Adrenal gland (tissue), 12 donors: ENCODE measurements around the gene RHO. TPM values are rescaled to one million over a fixed set of nuclear protein-coding genes. Genes with fewer than 3 reads are reported as not detected.
"Not testable (repeated sequence)": the region's sequence is repeated elsewhere in the genome, so short reads cannot be mapped to it uniquely, and the experiment has no call there.

Experiments used
- DNase-seq, 7 donors: peaks; one replicate each; pipeline ENCODE4 v3.0.0-alpha.2; 2019 to 2020
- H3K27ac ChIP-seq, 5 donors: fragments of 200-600 bp; sonication (generic) in 4 of 5; 1 replicate in 3 of 5; 2 replicates in 2 of 5; pipeline versions ENCODE4 v1.5.1 to v1.8.0; 2016 to 2020; ENCODE audit warnings: mild to moderate bottlenecking in 1 of 5
- H3K27me3 ChIP-seq: fragments of 200-600 bp; 2 replicates; pipeline ENCODE4 v1.8.0; 2021
- H3K36me3 ChIP-seq, 2 donors: fragments of 200-600 bp; replicated peaks in 1 of 2; 1 replicate in 1 of 2; 2 replicates in 1 of 2; pipeline versions ENCODE4 v1.5.1 to v1.8.0; 2018 to 2022
- H3K4me1 ChIP-seq, 2 donors: fragments of 200-600 bp; replicated peaks in 1 of 2; 1 replicate in 1 of 2; 2 replicates in 1 of 2; pipeline versions ENCODE4 v1.5.1 to v1.8.0; 2018 to 2021
- H3K4me3 ChIP-seq, 4 donors: fragments of 200-600 bp; sonication (generic) in 3 of 4; one replicate each; pipeline ENCODE4 v1.5.1; 2016 to 2018
- H3K9me3 ChIP-seq, 3 donors: fragments of 200-600 bp; sonication (generic) in 1 of 3; replicated peaks in 1 of 3; 1 replicate in 2 of 3; 2 replicates in 1 of 3; pipeline versions ENCODE4 v1.5.1 to v1.8.0; 2016 to 2021
- POLR2A ChIP-seq, 2 donors: fragments of 450-650 bp; IDR thresholded peaks; one replicate each; pipeline ENCODE4 v1.6.1; 2017; ENCODE audit warnings: antibody characterized with exemption in 2 of 2, mild to moderate bottlenecking in 2 of 2, moderate library complexity in 1 of 2
- WGBS, 4 donors: extraction: QIAGEN DNeasy Blood & Tissue Kit in 2 of 4; methylation state at CpG; one replicate each; pipeline versions ENCODE4 v1.1.5 to v1.1.7; 2013 to 2017; 5-methylcytosine and 5-hydroxymethylcytosine counted together
- intact Hi-C, 2 donors: fragments of 100-400 bp; cut with DNase I; formaldehyde crosslinking; loops; one replicate each; pipeline versions ENCODE4 v1.14.1 to v1.15.0; 2022 to 2023
- polyA plus RNA-seq, 3 donors: library from polyadenylated mRNA; stranded (reverse); fragments of 200-250 nt in 2 of 3; fragments of 350-450 nt in 1 of 3; fragmentation: Illumina TruSeq in 1 of 3; extraction: RNeasy Lipid Tissue Mini Kit (QIAGEN cat#74804) in 1 of 3; gene quantifications; one replicate each; pipeline ENCODE4 v1.2.3, GENCODE V29; 2013 to 2014
- total RNA-seq, 9 donors: library from RNA; depleted of rRNA in 4 of 9; stranded (reverse); fragments of >200 nt in 4 of 9; fragments of 120-200 nt in 1 of 9; fragmentation: NEBNext Ultra II Directional in 1 of 9; extraction: Animal tissue kit (Norgen Biotek cat#: 25700) in 1 of 9; gene quantifications; one replicate each; pipeline versions ENCODE4 v1.1.0 to v1.2.4, GENCODE V29; 2013 to 2023
- TF ChIP-seq, protein P1 (sequence below), 6 experiments: fragments of 450-650 bp in 4 of 6; fragments of 200-600 bp in 2 of 6; sonication (generic) in 1 of 6; IDR thresholded peaks; 1 replicate in 5 of 6; 2 replicates in 1 of 6; pipeline versions ENCODE4 v1.5.1 to v1.8.0; 2016 to 2021; ENCODE audit warnings: antibody characterized with exemption in 6 of 6, mild to moderate bottlenecking in 2 of 6, moderate library complexity in 1 of 6
- donor health status: healthy with polysubstance abuse.
- donor health status: Bipolar disorder and iron deficiency.
- donor health status: DM: yes; HTN: yes; CAD: no.
- donor health status: DM: no; HTN: no; CAD: no.
- donor health status: DM: no; HTN: no; CAD: no.
- donor health status: DM: yes; HTN: yes; CAD: no.

The RHO gene
- total and polyA plus RNA-seq, 12 donors: not detected

DNA sequence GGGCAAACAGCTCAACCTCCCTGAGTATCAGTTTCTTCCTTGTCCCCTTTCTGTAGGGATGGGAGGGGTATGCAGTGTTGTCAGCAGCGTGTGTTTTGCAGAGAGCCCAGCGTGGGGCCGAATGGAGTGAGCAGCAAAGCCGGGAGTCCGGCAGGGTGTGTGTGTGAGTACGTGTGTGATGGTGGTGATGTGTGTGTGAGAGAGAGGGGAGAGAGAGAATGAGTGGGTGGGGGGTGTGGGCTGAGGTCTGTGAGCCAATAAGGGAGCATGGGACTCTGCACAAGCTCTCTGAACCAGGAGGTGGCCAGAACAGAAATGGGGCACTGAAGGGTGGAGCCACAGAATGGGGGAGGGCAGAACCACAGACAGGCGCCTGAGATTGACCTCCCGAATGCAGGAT lies 44.6 kb upstream of the RHO start:
- TF ChIP-seq POLR2A (IDR thresholded peaks at IDR 0.05): no peak
- TF ChIP-seq, protein P1, sequence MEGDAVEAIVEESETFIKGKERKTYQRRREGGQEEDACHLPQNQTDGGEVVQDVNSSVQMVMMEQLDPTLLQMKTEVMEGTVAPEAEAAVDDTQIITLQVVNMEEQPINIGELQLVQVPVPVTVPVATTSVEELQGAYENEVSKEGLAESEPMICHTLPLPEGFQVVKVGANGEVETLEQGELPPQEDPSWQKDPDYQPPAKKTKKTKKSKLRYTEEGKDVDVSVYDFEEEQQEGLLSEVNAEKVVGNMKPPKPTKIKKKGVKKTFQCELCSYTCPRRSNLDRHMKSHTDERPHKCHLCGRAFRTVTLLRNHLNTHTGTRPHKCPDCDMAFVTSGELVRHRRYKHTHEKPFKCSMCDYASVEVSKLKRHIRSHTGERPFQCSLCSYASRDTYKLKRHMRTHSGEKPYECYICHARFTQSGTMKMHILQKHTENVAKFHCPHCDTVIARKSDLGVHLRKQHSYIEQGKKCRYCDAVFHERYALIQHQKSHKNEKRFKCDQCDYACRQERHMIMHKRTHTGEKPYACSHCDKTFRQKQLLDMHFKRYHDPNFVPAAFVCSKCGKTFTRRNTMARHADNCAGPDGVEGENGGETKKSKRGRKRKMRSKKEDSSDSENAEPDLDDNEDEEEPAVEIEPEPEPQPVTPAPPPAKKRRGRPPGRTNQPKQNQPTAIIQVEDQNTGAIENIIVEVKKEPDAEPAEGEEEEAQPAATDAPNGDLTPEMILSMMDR (IDR thresholded peaks at IDR 0.05): no peak
- Histone ChIP-seq H3K9me3 (no peaks in the 10 kb centered on the region), H3K27me3 (no peaks in the 10 kb centered on the region), H3K27ac (no peak overlapping the region), H3K4me1 (peaks cover 19 to 34% of the 10 kb centered on the region in 2 donors), H3K4me3 (no peak overlapping the region), H3K36me3 (peaks cover 0 to 18% of the 10 kb centered on the region in 2 donors)
- intact Hi-C loops: loop anchor here in 1 of 2 donors (10.0 kb wide), 1 partner anchor 341 kb away; no protein-coding TSS in a partner anchor
- 92 to 94% (median 93%) methylated on average over 8 of the region's 8 CpGs for WGBS, 4 donors
- DNase-seq: no peak

DNA sequence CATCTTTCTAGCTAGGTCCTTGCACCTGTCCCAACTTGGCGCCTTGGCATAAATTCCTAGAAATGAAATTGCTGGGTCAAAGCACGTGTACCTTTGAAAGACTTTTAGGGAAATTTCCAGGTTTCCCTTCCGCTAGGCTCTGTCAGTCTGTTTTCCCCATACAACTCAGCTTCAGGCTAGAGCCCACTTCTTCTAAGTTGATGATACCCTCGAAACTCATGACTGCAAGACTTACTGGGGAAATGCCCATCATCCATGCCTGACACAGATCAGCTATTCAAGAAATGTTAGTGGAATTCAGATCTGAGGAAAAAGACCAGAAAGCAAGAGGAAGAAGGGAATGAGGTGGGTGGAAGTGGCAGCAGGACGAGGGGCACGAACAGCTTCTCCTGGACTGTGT lies 43.3 kb upstream of the RHO start:
- not testable (repeated sequence) for H3K27me3 ChIP-seq, H3K9me3 ChIP-seq, DNase-seq, H3K4me3 ChIP-seq, H3K36me3 ChIP-seq
- peaks cover 19 to 34% of the 10 kb centered on the region in 2 donors for H3K4me1 ChIP-seq
- H3K27ac ChIP-seq: peak overlapping the region; percentile 57 to 94 (median 71)
- intact Hi-C loops: loop anchor here (5.0 to 10.0 kb wide), 2 partner anchors 122 to 340 kb away; partner anchors contain the start of gene PLXND1 (in 1 of the 2)
- WGBS, 4 donors: 80 to 85% (median 82%) methylated on average over 6 of the region's 6 CpGs

DNA sequence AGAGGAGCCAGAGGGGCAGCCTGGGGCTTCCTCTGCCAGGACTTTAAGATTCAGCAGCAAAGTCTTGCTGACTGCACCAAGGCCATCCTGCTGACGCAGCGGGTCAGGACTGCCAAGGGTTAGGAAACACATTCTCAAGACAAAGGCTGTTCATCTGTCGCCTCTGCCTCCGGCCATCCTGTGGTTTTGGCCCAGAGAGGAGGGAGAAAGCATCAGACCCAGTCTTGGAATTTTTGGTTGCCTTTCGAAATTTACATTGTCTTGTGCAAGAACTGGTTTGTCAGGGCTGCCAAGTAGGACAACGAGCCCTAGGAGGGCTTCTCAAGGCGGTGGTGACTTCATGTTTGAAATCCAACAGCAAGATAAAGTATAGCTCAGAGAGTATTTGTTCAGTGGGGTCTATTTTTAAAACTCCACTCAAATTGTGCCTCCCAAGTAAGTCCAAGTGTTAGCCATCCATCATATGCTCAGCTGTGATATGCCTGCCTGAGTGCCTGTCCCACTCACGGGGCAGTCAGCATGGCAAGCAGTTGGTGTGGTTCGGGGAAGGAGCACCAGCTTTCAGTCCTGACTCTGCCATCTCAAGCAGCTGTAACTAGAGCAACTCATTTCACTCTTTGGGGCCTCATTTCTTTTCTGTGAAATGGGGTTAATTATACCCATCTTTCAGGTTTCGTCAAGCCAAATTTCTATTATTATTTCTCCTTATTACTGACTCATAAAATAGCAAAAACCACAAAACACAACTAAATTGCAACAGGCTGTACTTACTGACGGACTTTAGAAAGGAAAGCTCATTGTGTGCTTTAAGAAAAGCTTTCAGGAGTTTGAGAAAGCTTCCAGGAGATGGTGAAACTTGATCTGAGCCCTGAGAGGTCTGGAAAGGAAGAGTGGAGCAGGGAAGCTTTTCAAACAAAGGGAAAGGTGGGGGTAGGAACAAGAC lies 42.4 kb upstream of the RHO start:
- 25 to 38% (median 31%) methylated on average over 10 to 11 of the region's 11 CpGs for WGBS, 4 donors
- Histone ChIP-seq H3K27me3 (no peaks in the 10 kb centered on the region), H3K27ac (peak overlapping the region; percentile 57 to 94 (median 71)), H3K9me3 (no peaks in the 10 kb centered on the region), H3K36me3 (peaks cover 0 to 3% of the 10 kb centered on the region in 2 donors), H3K4me1 (peaks cover 23 to 41% of the 10 kb centered on the region in 2 donors), H3K4me3 (no peak overlapping the region)
- DNase-seq: peak; percentile 81 to 97 (median 93)
- intact Hi-C loops: loop anchor here (5.0 to 10.0 kb wide), 2 partner anchors 121 to 339 kb away; partner anchors contain the start of gene PLXND1 (in 1 of the 2)
- TF ChIP-seq, protein P1 (IDR thresholded peaks at IDR 0.05): no peak
- TF ChIP-seq POLR2A (IDR thresholded peaks at IDR 0.05): peak in 1 of 2 donors; percentile 5

DNA sequence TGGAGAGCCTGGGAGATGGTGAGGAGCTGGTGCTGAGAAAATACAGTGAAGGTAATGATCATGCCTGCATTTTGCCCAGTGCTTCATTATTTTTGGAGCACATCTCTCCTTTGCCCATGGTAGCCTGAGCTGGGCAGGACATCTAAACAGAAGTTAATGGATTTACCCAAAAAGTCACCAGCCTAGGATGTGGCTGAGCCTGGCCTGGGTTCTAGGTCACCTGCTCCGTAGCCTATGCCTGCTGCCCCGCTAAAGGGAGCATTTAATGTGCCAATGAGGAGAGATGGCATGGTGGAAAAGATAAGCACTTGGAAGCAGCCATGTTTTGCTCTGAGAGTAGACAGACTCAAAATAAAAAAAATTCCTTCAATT lies 41.8 kb upstream of the RHO start:
- TF ChIP-seq, protein P1 (IDR thresholded peaks at IDR 0.05): no peak
- no peak for TF ChIP-seq POLR2A (IDR thresholded peaks at IDR 0.05)
- Histone ChIP-seq H3K4me1 (peaks cover 23 to 40% of the 10 kb centered on the region in 2 donors), H3K27me3 (no peaks in the 10 kb centered on the region), H3K27ac (peak overlapping the region; percentile 2 to 94 (median 71)), H3K36me3 (peaks cover 0 to 3% of the 10 kb centered on the region in 2 donors), H3K9me3 (no peaks in the 10 kb centered on the region), H3K4me3 (no peak overlapping the region)
- 91 to 98% (median 92%) methylated on average over 2 of the region's 2 CpGs for WGBS, 4 donors
- intact Hi-C loops: loop anchor here (5.0 to 10.0 kb wide), 2 partner anchors 121 to 338 kb away; partner anchors contain the start of gene PLXND1 (in 1 of the 2)
- DNase-seq: no peak
